NCI-H510A (cell line): ENCODE measurements around the gene PHYH.
"Not testable (repeated sequence)": the region's sequence is repeated elsewhere in the genome, so short reads cannot be mapped to it uniquely, and the experiment has no call there.

Experiments
- DNase-seq: peaks from one replicate; lab custom pipeline; 2025; lab: John Stamatoyannopoulos, UW

The PHYH gene

DNA sequence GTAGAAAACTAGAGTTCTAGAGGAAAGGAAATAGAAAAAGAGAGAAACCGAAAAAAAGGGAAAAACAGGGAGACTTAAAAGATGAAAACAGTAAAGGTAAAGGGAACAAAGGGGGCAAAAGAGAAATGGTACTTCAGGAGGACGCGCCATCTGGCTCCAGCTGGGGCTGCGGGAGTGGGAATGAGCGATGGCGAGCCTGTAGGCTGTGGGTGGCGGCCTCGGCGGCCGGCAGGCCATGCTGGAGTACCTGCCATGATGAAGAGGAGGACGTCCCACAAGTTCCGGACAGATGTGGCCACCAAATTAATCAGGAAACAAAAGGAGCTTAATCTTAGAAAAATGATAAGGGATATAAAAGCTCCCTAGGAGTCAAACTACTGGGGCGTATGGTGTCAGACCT is 21.7 kb upstream of the PHYH start:
- no peak for DNase-seq

DNA sequence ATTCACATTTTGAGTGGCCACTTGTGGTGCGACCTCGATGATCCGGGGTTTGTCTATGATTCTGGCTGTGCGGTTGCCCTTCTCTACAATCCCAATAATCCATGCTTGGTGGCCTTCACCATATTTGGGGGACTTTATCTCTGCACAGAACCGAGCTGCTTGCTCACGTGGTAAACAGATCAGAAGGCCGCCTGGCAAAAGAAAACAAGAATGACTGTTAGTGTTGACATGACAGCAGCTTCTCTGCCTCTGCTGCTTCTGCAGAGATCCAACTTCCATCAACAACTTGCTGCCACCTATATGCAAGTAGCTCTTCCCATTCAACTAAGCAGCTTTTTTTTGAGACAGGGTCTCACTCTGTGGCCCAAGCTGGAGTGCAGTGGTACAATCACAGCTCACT is 19.3 kb upstream of the PHYH start:
- DNase-seq = no peak

GRCh38 chr10:13317474-13317873 is 17.6 kb upstream of the PHYH start:
- DNase-seq = no peak

- DNase-seq = no peak
Observed at GRCh38 chr10:13316635-13317311, 16.9 kb upstream of the PHYH start.

DNA sequence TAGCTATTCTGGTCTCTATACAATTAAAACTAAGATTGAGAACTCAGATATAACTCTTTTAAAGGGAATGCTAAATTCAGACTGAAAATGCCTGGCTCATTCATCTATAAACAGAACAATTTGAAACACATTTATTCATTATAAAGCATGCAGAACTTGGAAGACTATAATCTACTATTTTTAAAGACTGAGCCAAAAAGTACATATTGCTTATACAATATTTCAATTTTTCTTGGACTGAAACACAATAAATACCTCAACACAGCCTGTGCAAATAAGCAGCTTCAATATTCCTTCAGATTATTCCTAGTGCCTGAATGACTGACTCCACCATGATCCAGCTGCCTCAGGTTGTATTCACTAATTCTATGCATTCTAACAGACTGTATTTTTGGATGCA is 15.5 kb upstream of the PHYH start:
- DNase-seq = no peak

- DNase-seq = no peak
Observed at GRCh38 chr10:13311177-13311575, 11.3 kb upstream of the PHYH start.

DNA sequence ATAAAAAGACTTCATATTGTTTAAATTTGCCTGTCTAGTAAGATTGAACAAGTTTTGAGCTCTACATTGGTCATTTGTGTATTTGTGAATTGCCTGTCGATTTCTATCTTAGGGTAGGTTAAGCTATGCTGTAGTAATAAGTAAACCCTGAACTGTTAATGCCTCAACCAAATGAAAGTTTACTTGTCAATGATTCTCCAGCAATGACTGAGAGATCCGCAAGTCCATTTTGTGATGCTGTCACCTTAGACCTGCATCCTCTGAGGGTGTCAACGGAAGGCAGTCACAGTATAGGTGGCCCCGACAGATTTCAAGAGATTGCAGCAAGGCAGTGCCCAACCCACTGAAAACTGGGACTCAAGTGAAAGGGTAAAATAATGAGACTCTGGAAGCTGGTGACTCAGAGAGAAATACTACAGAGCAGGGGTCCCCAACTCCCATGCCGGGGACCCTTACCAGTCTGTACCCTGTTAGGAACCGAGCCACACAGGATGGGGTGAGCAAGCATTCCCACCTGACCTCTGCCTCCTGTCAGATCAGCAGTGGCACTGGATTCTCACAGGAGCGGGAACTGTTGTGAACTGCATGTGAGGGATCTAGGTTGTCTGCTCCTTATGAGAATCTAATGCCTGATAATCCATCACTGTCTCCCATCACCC is 10.8 kb upstream of the PHYH start:
- DNase-seq = no peak

GRCh38 chr10:13309792-13310191 is 9.9 kb upstream of the PHYH start:
- DNase-seq = no peak

GRCh38 chr10:13308096-13308495 is 8.2 kb upstream of the PHYH start:
- no peak for DNase-seq

GRCh38 chr10:13306103-13306502 is 6.2 kb upstream of the PHYH start:
- no peak for DNase-seq

DNA sequence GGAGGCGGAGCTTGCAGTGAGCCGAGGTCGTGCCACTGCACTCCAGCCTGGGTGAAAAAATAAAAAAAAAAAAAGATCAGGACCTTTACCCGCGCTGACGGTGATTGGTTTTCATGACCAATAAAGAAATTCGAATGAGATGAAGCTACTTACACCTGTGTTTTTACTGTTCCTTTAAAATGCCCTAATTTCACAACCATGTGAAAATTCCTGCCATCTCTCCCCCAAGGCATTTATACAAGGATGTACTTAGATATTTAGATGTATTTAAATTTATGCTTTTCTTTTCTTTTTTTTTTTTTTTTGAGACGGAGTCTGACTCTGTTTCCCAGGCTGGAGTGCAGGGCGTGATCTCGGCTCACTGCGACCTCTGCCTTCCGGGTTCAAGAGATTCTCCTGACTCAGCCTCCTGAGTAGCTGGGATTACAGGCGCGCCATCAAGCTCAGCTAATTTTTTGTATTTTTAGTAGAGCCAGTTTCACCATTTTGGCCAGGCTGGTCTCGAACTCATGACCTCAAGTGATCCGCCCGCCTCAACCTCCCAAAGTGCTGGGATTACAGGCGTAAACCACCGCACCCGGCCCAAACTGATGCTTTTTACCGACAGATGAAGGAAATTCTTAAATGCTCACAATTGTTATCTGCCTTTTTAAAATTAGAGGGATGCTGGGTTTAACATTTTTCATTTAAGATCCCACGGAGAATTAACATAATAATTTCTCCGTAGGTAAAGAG is 3.1 kb upstream of the PHYH start:
- no peak for DNase-seq

DNA sequence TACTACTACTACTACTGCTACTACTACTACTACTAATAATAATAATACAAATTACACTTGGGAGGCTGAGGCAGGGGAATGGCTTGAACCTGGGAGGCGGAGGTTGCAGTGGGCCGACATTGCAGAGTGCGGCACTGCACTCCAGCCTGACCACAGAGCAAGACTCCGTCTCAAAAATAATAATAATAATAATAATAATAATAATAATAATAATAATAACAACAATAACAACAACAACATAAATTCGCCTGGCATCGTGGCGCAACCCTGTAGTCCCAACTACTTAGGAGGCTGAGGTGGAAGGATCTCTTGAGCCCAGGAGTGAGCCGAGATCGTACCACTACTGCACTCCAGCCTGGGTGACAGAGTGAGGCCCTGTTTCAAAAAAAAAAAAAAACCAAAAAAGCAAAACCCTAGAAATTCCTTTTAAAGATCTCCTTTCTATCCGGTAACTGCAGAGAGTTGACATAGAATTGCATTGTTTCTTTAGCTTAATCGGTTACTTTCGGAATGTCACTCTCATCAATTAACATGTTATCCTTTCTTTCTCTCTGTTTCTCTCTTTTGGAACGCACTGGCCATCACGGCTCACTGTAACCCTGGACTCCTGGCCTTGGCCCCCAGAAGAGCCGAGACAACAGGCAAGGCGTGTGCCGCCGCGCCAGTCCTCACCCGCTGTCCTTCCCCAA is 972 bp downstream of the PHYH start:
- no peak for DNase-seq

- no peak for DNase-seq
Observed at GRCh38 chr10:13296476-13296875, 3.4 kb downstream of the PHYH start.

DNA sequence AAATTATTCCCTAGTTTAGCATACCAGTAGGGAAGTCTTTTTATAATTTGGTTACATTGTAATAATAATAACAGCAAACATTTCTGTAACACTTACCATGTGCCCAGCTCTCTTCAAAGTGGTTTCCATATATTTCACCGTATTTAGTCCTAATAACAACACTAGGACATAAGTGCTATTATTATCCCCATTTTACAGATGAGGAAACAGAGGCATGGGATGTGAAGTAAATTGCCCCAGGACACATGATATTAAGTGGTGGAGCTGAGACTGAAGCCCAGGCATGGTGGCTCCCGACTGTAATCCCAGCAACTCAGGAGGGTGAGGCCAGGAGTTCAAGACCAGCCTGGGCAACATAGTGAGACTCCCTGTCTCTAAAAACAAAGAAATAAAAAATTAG is 5.1 kb downstream of the PHYH start:
- DNase-seq = no peak

DNA sequence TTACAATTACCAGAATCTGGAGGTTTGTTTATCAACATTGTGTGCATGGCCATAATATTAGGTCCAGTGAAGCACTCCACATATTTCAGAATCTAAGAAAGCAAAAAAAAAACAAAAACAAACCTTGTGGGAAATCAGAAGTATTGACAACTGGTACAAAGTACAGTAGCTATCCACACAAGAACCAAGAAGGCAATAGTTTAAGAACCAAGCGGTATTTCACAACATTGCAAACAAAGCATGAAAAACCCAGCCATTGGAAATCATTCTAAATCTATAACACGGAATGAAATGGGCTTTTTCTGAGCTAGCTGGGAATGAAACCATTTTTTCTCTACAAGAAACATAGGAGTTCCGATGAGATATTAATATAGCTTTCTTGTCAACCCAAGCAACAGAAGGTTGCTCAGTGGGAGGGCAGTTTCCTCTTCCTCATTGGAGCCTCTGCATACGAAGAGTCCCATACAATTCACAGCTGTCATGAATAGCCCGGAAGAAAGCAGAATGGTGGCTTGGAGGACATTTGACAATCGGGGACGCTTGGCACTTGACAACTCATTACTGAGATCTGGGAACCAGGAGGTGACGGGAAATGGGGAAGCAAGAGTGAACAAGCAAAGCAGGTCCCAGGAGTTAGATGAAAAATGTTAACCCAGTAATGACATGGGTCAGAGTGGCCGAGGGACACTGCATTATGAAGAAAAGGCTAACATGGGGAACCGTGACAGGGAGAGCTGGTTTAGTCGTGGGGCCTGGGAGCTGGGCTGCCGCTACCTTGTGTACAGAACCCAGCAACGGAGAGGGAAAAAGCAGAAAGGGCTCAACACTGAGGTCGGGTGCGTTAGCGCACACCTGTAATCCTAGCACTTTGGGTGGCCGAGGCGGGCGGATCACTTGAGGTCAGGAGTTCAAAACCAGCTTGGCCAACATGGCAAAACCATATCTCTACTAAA is 7.8 kb downstream of the PHYH start:
- no peak for DNase-seq

DNA sequence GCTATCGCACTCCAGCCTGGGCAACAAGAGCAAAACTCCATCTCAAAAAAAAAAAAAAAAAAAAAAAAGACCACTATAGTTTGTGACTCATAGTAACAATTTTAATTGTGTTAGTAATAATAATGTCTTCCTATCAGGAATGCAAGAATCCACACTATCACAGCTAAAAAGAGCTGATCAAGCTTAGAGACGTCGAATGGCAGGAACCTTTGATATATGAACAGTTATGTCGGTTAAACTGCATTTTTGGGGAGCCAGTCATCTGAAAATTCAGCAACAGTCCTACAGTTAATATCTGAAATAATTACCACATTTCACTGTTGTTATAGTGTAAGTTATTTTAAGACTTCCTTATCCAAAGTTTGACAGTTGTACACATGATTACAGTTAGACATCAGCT is 8.8 kb downstream of the PHYH start:
- no peak for DNase-seq

DNA sequence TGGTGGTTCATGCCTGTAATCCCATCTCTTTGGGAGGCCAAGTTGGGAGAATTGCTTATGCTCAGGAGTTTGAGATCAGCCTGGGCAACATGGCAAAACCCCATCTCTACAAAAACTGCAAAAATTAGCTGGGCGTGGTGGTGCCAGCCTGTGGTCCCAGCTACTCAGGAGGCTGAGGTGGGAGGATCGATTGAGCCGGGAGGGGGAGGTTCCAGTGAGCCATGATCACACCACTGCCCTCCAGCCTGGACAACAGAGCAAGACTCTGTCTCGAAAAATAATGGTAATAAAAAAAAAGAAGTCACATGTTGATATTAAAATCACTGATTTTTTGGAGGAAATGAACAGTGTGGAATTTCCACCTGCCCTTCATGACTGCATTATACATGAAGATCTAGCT is 15.8 kb downstream of the PHYH start:
- DNase-seq = no peak

DNA sequence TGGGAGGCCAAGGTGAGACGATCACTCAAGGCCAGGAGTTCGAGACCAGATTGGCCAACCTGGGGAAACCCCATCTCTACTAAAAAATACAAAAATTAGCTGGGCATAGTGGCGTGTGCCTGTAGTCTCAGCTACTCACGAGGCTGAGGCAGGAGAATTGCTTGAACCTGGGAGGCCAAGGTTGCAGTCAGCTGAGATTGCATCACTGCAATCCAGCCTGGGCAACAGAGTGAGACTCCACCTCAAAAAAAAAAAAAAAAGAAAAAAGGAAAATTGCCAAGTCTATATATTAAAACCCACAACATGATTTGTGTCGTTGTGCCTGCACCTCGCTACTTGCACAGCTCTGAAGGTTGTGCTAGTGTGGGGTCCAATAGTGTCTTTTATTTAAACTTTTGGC is 17.5 kb downstream of the PHYH start:
- DNase-seq = not testable (repeated sequence)

- no peak for DNase-seq
Observed at GRCh38 chr10:13276749-13277365, 23.0 kb downstream of the PHYH start.

DNA sequence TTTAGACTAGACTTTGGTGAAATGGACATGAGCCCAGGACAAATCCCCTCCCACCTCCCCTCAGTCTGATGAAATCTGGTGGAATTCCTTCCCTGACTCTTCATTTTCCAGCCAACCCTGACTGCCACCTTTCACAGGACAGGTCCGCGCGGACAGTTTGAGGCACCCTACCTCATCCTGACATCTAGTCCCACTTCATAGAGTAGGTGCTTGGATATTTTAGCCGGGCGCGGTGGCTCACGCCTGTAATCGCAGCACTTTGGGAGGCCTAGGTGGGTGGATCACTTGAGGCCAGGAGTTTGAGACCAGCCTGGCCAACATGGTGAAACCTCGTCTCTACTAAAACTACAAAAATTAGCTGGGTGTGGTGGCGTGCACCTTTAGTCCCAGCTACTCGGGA is 23.7 kb downstream of the PHYH start:
- not testable (repeated sequence) for DNase-seq

DNA sequence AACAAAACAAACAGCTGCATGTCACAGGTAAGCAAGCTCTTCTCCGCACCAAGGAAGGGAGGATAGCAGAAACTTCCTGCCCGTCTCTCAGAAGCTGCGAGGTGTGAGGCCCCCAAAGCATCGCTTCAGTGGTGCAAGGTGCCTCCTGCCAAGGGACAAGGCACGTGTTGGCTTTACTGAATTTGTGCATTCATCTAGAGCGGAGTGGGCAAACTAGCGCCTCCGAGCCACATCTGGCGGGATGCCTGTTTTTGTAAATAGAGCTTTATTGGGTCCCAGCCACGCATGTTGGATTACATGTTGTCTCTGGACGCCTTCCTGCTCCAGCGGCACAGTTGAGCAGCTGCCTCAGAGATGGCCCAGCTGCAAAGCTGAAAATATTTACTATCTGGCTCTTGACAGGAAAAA is 27.7 kb downstream of the PHYH start:
- DNase-seq = no peak
